Measurements from ENCODE around the gene SOX4.

- no peak for TF ChIP-seq REST (IDR thresholded peaks at IDR 0.05; ENCODE audit: low read depth)
- no peak for TF ChIP-seq EZH2 (IDR thresholded peaks at IDR 0.05)
- no peak for TF ChIP-seq CTCF (IDR thresholded peaks at IDR 0.05 in 2 of 3, conservative IDR thresholded peaks at IDR 0.05 in 1 of 3; ENCODE audit: borderline replicate concordance in 1 of 3, insufficient read depth in 1 of 3, low read depth in 2 of 3, low read length in 2 of 3)
- TF ChIP-seq ZBTB33 (IDR thresholded peaks at IDR 0.05; ENCODE audit: extremely low read depth, insufficient replicate concordance, low read length) = no peak
- TF ChIP-seq TCF7L2 (IDR thresholded peaks at IDR 0.05; ENCODE audit: borderline replicate concordance, extremely low read depth, insufficient read depth, insufficient read length) = no peak
- no peak for TF ChIP-seq POLR2A (IDR thresholded peaks at IDR 0.05; ENCODE audit: borderline replicate concordance, extremely low read depth, insufficient read depth, insufficient read length)
- no peak for TF ChIP-seq JUND (IDR thresholded peaks at IDR 0.05)
- TF ChIP-seq SIN3A (IDR thresholded peaks at IDR 0.05; ENCODE audit: low read depth) = no peak
- no peak for TF ChIP-seq CBX3 (IDR thresholded peaks at IDR 0.05; ENCODE audit: low read depth)
- no peak for TF ChIP-seq RAD21 (IDR thresholded peaks at IDR 0.05; ENCODE audit: low read depth)
- TF ChIP-seq EGR1 (IDR thresholded peaks at IDR 0.05; ENCODE audit: low read depth) = no peak
- no peak for TF ChIP-seq ZFX (IDR thresholded peaks at IDR 0.05)
- no peak for TF ChIP-seq ZNF274 (IDR thresholded peaks at IDR 0.05; ENCODE audit: low read depth, low read length)
- TF ChIP-seq EZH2phosphoT487 (IDR thresholded peaks at IDR 0.05; ENCODE audit: borderline replicate concordance) = no peak
Measured at GRCh38 chr6:21592953-21593352, 598 bp upstream of the SOX4 start.
